H7 (cell line): ENCODE measurements around the gene CRACDL. TPM values are rescaled to one million over a fixed set of nuclear protein-coding genes. Genes with fewer than 3 reads are reported as not detected.
"Not testable (repeated sequence)": the region's sequence is repeated elsewhere in the genome, so short reads cannot be mapped to it uniquely, and the experiment has no call there.

Source experiments
- DNase-seq: peaks from one replicate; pipeline ENCODE4 v3.0.0; 2012
- H3K27me3 ChIP-seq: 2 replicates; pipeline ENCODE4 v1.6.0; 2011; ENCODE audit warnings: mild to moderate bottlenecking, low read length; ENCODE audit not compliant: control insufficient read depth, insufficient read depth
- H3K36me3 ChIP-seq: replicated peaks from 2 replicates; pipeline ENCODE4 v1.5.1; 2011; ENCODE audit warnings: low read length; ENCODE audit not compliant: control insufficient read depth, insufficient read depth
- H3K4me3 ChIP-seq: 2 replicates; pipeline ENCODE4 v1.5.1; 2011; ENCODE audit warnings: low read depth, mild to moderate bottlenecking, control low read depth, low read length, moderate library complexity; ENCODE audit not compliant: insufficient read depth
- total RNA-seq: library from RNA; depleted of rRNA; stranded (reverse); fragments of >200 nt; shearing (Covaris generic); gene quantifications from 2 replicates; pipeline ENCODE4 v1.2.3, GENCODE V29; 2014

Gene CRACDL
- total RNA-seq, 1 experiment from 2014 or later = 0.24 TPM

GRCh38 chr2:98761267-98761781 is 174.7 kb downstream of the CRACDL start:
- no peak for DNase-seq
- Histone ChIP-seq H3K27me3 (no peaks in the 10 kb centered on the region), H3K36me3 (no peaks in the 10 kb centered on the region), H3K4me3 (no peak overlapping the region)

DNA sequence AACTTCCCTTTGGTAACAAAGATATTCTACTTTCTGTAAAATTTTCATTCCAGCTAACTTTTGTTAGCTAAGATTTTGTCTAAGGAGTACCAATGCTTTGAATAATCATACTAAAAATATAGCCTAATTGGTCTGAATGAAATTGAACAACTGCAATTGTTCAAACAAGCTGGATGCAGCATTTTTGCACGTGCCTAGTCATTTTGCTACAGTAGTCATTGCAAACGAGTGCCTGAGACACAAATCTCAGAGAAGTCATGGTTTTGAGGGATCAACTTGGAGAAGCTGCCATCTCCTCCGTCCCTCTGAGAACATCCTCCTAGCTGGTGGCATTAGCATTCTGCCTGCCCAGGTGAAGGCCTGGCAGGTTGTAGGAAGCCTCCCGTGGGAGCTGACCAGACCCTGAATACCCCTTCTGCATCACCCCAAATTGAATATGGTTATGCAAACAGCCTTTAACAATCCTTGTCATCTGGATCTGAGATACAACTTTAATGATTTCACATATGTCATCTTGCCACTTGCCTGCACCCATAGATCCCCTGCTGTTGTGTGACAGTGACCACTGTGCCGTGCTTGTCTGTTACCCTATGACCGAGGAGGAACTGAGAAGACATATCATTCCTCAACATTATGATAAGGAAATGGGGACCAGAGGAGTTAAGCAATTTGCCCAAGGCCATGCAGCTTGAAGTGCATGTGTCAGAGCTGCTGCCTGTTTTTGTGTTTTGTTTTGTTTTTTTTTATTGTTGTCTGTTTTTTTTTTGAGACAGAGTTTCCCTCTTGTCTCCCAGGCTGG is 176.0 kb downstream of the CRACDL start:
- Histone ChIP-seq H3K4me3 (no peak overlapping the region), H3K36me3 (no peaks in the 10 kb centered on the region), H3K27me3 (no peaks in the 10 kb centered on the region)
- no peak for DNase-seq

DNA sequence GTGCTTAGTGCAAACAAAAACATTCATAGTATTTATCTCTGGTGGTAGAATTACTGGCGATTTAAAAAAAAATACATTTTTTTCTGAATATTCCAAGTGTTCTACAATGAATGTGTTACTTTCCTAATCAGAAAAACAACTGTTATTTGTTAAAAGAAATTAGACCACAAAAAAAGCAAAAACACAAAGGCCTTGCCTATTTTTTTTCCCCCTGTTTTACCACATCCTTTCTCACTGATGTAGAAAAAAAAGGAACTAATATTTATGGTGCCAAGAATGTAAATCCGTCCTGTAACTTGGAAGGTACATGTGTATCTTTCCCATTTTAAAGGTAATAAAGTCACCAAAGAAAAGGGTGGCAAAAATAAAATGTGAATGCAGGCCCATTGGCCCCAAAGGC is 176.7 kb downstream of the CRACDL start:
- no peak overlapping the region for H3K4me3 ChIP-seq
- no peaks in the 10 kb centered on the region for H3K36me3 ChIP-seq
- H3K27me3 ChIP-seq = no peaks in the 10 kb centered on the region
- no peak for DNase-seq

DNA sequence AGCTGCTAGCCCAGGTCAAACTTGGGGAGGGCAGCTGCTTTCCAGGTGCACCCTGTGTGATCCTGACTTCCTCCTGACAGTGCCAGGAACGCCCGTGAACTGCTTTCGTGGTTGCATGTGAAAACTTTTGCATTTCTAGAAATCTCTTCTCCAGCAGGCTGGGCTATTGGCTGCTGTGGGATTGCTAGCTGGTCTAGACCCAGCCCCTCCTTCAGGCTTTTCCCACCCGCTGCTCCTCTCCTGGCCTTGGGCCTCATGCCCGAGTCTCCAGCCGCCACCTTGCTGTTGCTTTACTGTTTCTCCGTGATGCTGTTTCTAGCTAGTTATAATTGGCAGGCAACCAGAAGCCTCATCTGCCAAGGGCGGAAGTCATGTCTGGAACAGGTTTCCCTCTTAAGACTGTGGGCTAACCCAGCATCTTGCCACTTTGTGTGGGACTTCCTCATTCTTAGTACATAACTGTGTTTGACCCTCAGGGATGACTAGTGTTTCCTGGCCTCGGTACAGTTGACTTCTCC is 178.1 kb downstream of the CRACDL start:
- Histone ChIP-seq H3K36me3 (no peaks in the 10 kb centered on the region), H3K27me3 (no peaks in the 10 kb centered on the region), H3K4me3 (no peak overlapping the region)
- no peak for DNase-seq

GRCh38 chr2:98753801-98754200 is 182.2 kb downstream of the CRACDL start:
- Histone ChIP-seq H3K36me3 (no peaks in the 10 kb centered on the region), H3K4me3 (no peak overlapping the region), H3K27me3 (no peaks in the 10 kb centered on the region)
- no peak for DNase-seq

GRCh38 chr2:98752711-98753110 is 183.3 kb downstream of the CRACDL start:
- H3K36me3 ChIP-seq, H3K27me3 ChIP-seq, H3K4me3 ChIP-seq, DNase-seq: not testable (repeated sequence)

- H3K4me3 ChIP-seq = no peak overlapping the region
- no peaks in the 10 kb centered on the region for H3K27me3 ChIP-seq
- no peak for DNase-seq
- H3K36me3 ChIP-seq = no peaks in the 10 kb centered on the region
These were observed 184.3 kb downstream of the CRACDL start for GRCh38 chr2:98751748-98752147.

- DNase-seq = no peak
- H3K4me3 ChIP-seq = no peak overlapping the region
- H3K27me3 ChIP-seq = no peaks in the 10 kb centered on the region
- H3K36me3 ChIP-seq = no peaks in the 10 kb centered on the region
These were observed 185.3 kb downstream of the CRACDL start for GRCh38 chr2:98750593-98751282.

DNA sequence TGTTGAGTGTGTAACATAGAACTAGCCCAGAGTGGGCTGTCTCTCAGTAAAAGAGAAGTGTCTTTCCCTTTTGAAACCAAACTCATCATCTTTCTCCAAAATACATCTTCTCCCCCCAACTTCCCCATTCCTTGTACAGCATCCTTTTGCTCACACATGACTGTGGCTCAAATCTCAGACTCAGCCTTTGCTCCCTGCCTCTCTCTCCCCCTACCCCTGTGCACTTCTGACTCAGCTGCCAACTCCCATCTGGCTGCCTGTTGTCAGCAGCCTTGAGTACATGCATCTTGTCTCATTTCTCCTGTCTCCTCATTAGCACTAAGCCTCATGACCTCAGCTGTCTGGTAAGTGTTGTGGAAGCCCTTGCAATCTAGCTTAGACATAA is 187.0 kb downstream of the CRACDL start:
- no peaks in the 10 kb centered on the region for H3K27me3 ChIP-seq
- no peak overlapping the region for H3K4me3 ChIP-seq
- H3K36me3 ChIP-seq = no peaks in the 10 kb centered on the region
- DNase-seq = no peak

DNA sequence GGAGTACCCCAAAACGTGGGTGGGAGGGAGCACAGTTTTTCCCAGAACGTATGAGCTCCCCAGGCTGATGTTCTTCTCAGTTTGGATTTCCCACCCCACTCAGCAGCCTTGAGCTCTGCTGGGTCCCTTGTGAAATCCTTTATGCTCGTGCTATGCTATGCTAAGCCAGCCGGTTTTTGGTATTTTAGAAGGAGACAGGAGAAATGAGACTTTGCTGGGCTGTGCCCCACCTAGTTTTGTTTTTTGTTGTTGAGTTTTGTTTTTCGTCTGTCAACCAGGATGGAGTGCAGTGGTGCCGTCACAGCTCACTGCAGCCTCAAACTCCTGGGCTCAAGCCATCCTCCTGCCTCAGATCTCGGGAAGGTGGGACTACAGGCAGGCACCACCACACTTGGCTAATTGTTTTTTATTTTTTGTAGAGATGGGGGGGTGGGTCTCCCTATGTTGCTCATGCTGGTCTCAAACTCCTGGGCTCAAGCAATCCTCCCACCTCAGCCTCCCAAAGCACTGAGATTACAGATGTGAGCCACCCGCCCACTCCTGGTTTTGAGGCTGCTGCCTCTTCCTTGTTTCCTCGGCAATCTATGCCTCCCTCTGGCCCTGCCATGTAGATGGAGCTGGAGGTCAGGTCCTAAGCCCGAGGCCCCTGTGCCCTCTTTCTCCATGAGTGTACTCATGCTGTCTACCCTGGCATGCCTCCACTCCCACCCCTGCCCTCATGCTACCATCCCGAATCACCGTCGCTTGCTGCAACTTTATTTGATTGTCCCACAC is 187.5 kb downstream of the CRACDL start:
- Histone ChIP-seq H3K4me3 (no peak overlapping the region), H3K36me3 (no peaks in the 10 kb centered on the region), H3K27me3 (no peaks in the 10 kb centered on the region)
- DNase-seq = no peak

DNA sequence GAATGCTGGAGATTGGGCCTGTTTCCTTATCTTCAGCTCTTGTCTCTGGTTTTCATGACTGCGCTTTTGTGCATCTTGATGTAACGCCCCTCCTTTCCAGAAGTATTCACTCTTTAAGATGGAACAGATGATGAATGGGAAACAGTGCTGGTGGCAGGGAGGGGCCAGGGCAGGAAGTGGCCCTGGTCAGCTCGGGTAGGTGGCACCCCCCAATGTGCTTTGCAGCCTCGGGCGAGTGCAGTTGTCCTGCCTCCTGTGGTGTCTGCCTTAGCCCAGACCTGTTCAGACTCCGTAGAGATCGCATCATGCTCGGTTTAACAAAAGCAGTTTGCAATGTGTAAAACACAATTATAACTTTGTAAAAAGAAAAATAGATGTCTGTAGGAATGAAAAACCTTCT is 188.1 kb downstream of the CRACDL start:
- Histone ChIP-seq H3K4me3 (no peak overlapping the region), H3K27me3 (no peaks in the 10 kb centered on the region), H3K36me3 (no peaks in the 10 kb centered on the region)
- DNase-seq = no peak

DNA sequence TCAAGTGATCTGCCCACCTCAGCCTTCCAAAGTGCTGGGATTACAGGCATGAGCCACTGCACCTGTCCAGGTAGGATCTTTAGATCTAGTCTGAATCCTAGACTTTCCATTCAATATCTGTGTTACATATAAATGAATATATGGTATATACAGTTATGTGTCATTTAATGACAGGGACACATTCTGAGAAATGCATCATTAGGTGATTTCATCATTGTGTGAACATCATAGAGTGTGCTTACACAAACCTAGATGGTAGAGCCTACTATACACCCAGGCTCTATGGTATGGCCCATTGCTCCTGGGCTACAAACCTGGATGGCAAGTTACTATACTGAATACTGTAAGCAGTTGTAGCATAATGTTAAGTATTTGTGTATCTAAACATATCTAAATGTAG is 189.6 kb downstream of the CRACDL start:
- Histone ChIP-seq H3K36me3 (no peaks in the 10 kb centered on the region), H3K27me3 (no peaks in the 10 kb centered on the region), H3K4me3 (no peak overlapping the region)
- DNase-seq = no peak

DNA sequence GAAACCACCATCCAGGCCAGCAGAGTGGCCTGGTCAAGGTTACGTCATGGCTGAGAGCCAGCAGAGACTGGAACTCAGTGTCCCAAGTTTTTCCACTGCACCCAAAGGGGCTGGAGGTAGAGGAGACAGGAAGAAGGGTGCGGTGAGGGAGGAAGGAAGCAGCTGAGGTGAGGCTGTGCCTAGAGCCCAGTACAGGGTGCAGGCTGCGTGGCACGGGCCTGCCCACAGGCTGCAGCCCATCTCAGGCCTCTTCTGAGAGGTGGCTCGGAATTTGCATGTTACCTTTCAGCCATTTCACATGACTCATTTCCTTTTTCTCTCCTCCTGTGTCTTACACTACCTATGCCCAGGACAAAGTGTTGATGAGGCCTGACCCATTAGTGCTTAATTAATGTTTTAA is 191.4 kb downstream of the CRACDL start:
- Histone ChIP-seq H3K27me3 (no peaks in the 10 kb centered on the region), H3K4me3 (no peak overlapping the region), H3K36me3 (no peaks in the 10 kb centered on the region)
- no peak for DNase-seq
